CD14-positive monocyte (primary cell): ENCODE data around the gene UFSP2. TPM values are rescaled to one million over a fixed set of nuclear protein-coding genes. Genes with fewer than 3 reads are reported as not detected.

Experiments
- DNase-seq, 3 donors: peaks; one replicate each; pipeline ENCODE4 v3.0.0-alpha.2; 2011 to 2022
- H2AFZ ChIP-seq: 2 replicates; pipeline ENCODE4 v1.6.0; 2012; ENCODE audit warnings: mild to moderate bottlenecking, low read depth, low read length, inconsistent platforms; ENCODE audit not compliant: insufficient read depth, poor library complexity, severe bottlenecking
- H3K27ac ChIP-seq, 2 donors: 1 replicate in 1 of 2; 2 replicates in 1 of 2; pipeline ENCODE4 v1.5.1; 2012 to 2013; ENCODE audit warnings: low read length in 2 of 2, control low read depth in 1 of 2, inconsistent platforms in 1 of 2, low read depth in 1 of 2, mild to moderate bottlenecking in 1 of 2
- H3K27me3 ChIP-seq, 2 donors: one replicate each; pipeline versions ENCODE4 v1.6.0 to v1.6.1; 2011 to 2013; ENCODE audit warnings: low read length in 2 of 2; ENCODE audit not compliant: control insufficient read depth in 2 of 2, insufficient read depth in 2 of 2
- H3K36me3 ChIP-seq, 2 donors: replicated peaks in 1 of 2; 1 replicate in 1 of 2; 2 replicates in 1 of 2; pipeline versions ENCODE4 v1.5.1 to v1.6.1; 2012 to 2013; ENCODE audit warnings: low read length in 2 of 2, control low read depth in 1 of 2, inconsistent platforms in 1 of 2, mild to moderate bottlenecking in 1 of 2; ENCODE audit not compliant: insufficient read depth in 2 of 2, control insufficient read depth in 1 of 2
- H3K4me1 ChIP-seq, 2 donors: 1 replicate in 1 of 2; 2 replicates in 1 of 2; pipeline versions ENCODE4 v1.5.1 to v1.6.1; 2012 to 2013; ENCODE audit warnings: low read length in 2 of 2, control low read depth in 1 of 2, inconsistent platforms in 1 of 2, mild to moderate bottlenecking in 1 of 2, moderate library complexity in 1 of 2; ENCODE audit not compliant: insufficient read depth in 2 of 2, control insufficient read depth in 1 of 2
- H3K4me2 ChIP-seq: replicated peaks from 2 replicates; pipeline ENCODE3; 2012; ENCODE audit warnings: low read length, moderate library complexity, mild to moderate bottlenecking; ENCODE audit not compliant: poor library complexity, severe bottlenecking; ENCODE audit errors: extremely low read depth
- H3K4me3 ChIP-seq, 3 experiments: fragments of 200-600 bp in 1 of 3; sonication (generic) in 1 of 3; replicated peaks in 1 of 3; 1 replicate in 2 of 3; 2 replicates in 1 of 3; pipeline ENCODE4 v1.5.1; 2011 to 2013; ENCODE audit warnings: low read length in 3 of 3, mild to moderate bottlenecking in 3 of 3, control low read depth in 2 of 3, low read depth in 2 of 3, inconsistent platforms in 1 of 3, moderate library complexity in 1 of 3
- H3K79me2 ChIP-seq: 2 replicates; pipeline ENCODE4 v1.6.0; 2012; ENCODE audit warnings: mild to moderate bottlenecking, control low read depth, inconsistent platforms, low read length, moderate library complexity; ENCODE audit not compliant: insufficient read depth
- H3K9ac ChIP-seq: 2 replicates; pipeline ENCODE4 v1.6.0; 2017; ENCODE audit warnings: low read length, mild to moderate bottlenecking; ENCODE audit not compliant: insufficient read depth, poor library complexity, severe bottlenecking
- H3K9me3 ChIP-seq, 2 donors: replicated peaks in 1 of 2; 1 replicate in 1 of 2; 2 replicates in 1 of 2; pipeline versions ENCODE4 v1.5.1 to v1.6.1; 2012 to 2013; ENCODE audit warnings: low read length in 2 of 2, control low read depth in 1 of 2; ENCODE audit not compliant: control insufficient read depth in 1 of 2, insufficient read depth in 1 of 2
- H4K20me1 ChIP-seq: 2 replicates; pipeline ENCODE4 v1.6.0; 2012; ENCODE audit warnings: mild to moderate bottlenecking, low read length, control low read depth, moderate library complexity; ENCODE audit not compliant: insufficient read depth
- H3K27ac Mint-ChIP-seq, 7 donors: one replicate each; pipeline ENCODE4 v1.8.0; 2020; ENCODE audit warnings: mild to moderate bottlenecking in 7 of 7, mixed read lengths in 7 of 7, moderate library complexity in 6 of 7, inconsistent platforms in 2 of 7
- H3K27me3 Mint-ChIP-seq, 3 donors: one replicate each; pipeline ENCODE4 v1.8.0; 2021 to 2022; ENCODE audit warnings: low read depth in 3 of 3, mild to moderate bottlenecking in 3 of 3, mixed read lengths in 3 of 3, moderate library complexity in 3 of 3, inconsistent platforms in 1 of 3
- H3K36me3 Mint-ChIP-seq, 2 donors: one replicate each; pipeline ENCODE4 v1.8.0; 2020; ENCODE audit warnings: mixed read lengths in 2 of 2, inconsistent platforms in 1 of 2, mild to moderate bottlenecking in 1 of 2
- H3K4me1 Mint-ChIP-seq: one replicate; pipeline ENCODE4 v1.8.0; 2020; ENCODE audit warnings: mild to moderate bottlenecking, mixed read lengths
- H3K4me3 Mint-ChIP-seq, 2 donors: one replicate each; pipeline ENCODE4 v1.8.0; 2020; ENCODE audit warnings: mild to moderate bottlenecking in 2 of 2, mixed read lengths in 2 of 2, moderate library complexity in 1 of 2
- H3K9me3 Mint-ChIP-seq, 7 donors: one replicate each; pipeline ENCODE4 v1.8.0; 2020 to 2022; ENCODE audit warnings: mixed read lengths in 7 of 7, mild to moderate bottlenecking in 6 of 7, moderate library complexity in 6 of 7, inconsistent platforms in 2 of 7
- WGBS: methylation state at CpG from one replicate; pipeline ENCODE4 v1.1.5; 2013; ENCODE audit warnings: missing lambda C conversion rate; ENCODE audit not compliant: insufficient coverage; 5-methylcytosine and 5-hydroxymethylcytosine counted together
- intact Hi-C, 2 donors: fragments of 100-400 bp; cut with micrococcal nuclease; formaldehyde crosslinking; loops; one replicate each; pipeline versions ENCODE4 v1.15.0 to v1.15.1; 2023
- polyA plus RNA-seq, 3 donors: library from polyadenylated mRNA; depleted of rRNA in 1 of 3; unstranded in 2 of 3; stranded (reverse) in 1 of 3; fragments of 300-500 nt in 2 of 3; fragments of >200 nt in 1 of 3; fragmentation: Illumina TruSeq in 2 of 3; gene quantifications; 1 replicate in 2 of 3; 2 replicates in 1 of 3; pipeline ENCODE4 v1.2.3, GENCODE V29; 2012 to 2021
- TF ChIP-seq, protein P1 (sequence below): fragments of 200-600 bp; IDR thresholded peaks from one replicate; pipeline ENCODE4 v1.8.0; 2022; ENCODE audit warnings: antibody characterized with exemption, mild to moderate bottlenecking

Gene UFSP2
- polyA plus RNA-seq, 3 donors = 6.8 to 23.5 (median 13.8) TPM

DNA sequence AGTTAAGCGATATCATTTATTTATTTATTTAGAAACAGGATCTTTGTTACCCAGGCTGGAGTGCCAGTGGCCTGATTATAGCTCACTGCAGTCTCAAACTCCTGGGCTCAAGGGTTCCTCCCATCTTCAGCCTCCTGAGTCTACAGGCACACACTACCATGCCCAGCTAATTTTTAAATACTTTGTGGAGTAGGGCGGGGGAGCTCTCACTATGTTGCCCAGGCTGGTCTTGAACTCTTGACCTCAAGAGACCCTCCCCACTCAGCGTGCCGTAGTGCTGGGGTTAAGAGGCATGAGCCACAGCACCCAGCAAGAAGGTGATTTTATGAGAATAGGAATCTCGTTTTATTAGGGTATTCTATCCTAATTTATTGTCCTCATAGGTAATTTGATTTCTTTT lies 3.9 kb upstream of the UFSP2 start:
- no peak overlapping the region for H3K4me3 ChIP-seq
- no peak overlapping the region for H3K4me2 ChIP-seq
- peaks cover 0 to 11% of the 10 kb centered on the region in 2 donors for H3K27me3 ChIP-seq
- Mint-ChIP-seq H3K9me3 (peaks cover 0 to 11% (median 0%) of the 10 kb centered on the region in 7 donors), H3K36me3 (no peaks in the 10 kb centered on the region), H3K27ac (no peak overlapping the region), H3K27me3 (peaks cover 12 to 46% (median 43%) of the 10 kb centered on the region in 3 donors), H3K4me3 (no peak overlapping the region), H3K4me1 (peaks cover 10% of the 10 kb centered on the region)
- peaks cover 6% of the 10 kb centered on the region for H3K79me2 ChIP-seq
- no CpG with 5 or more reads among the region's 5 CpGs for WGBS
- intact Hi-C loops = no loop called here
- H3K36me3 ChIP-seq = no peaks in the 10 kb centered on the region
- H3K9me3 ChIP-seq = no peaks in the 10 kb centered on the region
- no peak overlapping the region for H3K9ac ChIP-seq
- DNase-seq = no peak
- no peaks in the 10 kb centered on the region for H4K20me1 ChIP-seq
- TF ChIP-seq, protein P1, sequence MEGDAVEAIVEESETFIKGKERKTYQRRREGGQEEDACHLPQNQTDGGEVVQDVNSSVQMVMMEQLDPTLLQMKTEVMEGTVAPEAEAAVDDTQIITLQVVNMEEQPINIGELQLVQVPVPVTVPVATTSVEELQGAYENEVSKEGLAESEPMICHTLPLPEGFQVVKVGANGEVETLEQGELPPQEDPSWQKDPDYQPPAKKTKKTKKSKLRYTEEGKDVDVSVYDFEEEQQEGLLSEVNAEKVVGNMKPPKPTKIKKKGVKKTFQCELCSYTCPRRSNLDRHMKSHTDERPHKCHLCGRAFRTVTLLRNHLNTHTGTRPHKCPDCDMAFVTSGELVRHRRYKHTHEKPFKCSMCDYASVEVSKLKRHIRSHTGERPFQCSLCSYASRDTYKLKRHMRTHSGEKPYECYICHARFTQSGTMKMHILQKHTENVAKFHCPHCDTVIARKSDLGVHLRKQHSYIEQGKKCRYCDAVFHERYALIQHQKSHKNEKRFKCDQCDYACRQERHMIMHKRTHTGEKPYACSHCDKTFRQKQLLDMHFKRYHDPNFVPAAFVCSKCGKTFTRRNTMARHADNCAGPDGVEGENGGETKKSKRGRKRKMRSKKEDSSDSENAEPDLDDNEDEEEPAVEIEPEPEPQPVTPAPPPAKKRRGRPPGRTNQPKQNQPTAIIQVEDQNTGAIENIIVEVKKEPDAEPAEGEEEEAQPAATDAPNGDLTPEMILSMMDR = no peak
- H3K27ac ChIP-seq = no peak overlapping the region
- peaks cover 10 to 13% of the 10 kb centered on the region in 2 donors for H3K4me1 ChIP-seq
- no peak overlapping the region for H2AFZ ChIP-seq

DNA sequence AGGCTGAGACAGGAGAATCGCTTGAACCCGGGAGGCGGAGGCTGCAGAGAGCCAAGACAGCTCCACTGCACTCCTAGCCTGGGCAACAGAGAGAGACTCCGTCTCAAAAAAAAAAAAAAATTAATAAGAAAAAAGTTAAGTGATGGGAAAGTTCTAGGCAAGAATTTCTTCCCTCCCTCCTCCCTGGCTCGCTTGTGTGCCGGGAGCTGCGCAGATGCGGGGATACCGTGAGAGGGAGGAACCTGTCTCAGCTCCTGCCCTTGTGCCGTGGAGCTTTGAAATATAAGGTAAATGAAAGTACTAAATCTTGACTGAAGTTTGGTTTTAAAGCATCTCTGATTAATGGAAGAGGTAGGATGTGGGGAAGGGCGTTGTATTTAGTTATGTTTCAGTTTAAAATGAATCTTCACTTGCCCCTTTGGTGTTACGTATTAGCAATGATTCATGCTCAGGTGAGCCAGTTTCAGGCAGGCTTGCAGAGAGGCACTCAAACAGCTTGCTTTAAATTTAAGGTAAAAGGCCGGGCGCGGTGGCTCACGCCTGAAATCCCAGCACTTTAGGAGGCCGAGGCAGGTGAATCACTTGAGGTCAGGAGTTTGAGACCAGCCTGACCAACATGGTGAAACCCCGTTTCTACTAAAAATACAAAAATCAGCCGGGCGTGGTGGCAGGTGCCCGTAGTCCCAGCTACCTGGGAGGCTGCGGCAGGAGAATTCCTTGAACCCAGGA lies 1.4 kb upstream of the UFSP2 start:
- Histone ChIP-seq H3K27me3 (peaks cover 0 to 8% of the 10 kb centered on the region in 2 donors), H3K79me2 (peaks cover 10% of the 10 kb centered on the region), H3K36me3 (peaks cover 0 to 2% of the 10 kb centered on the region in 2 donors), H3K4me1 (peaks cover 11 to 15% of the 10 kb centered on the region in 2 donors), H3K9me3 (no peaks in the 10 kb centered on the region), H2AFZ (no peak overlapping the region), H4K20me1 (no peaks in the 10 kb centered on the region), H3K27ac (no peak overlapping the region), H3K4me2 (no peak overlapping the region), H3K9ac (no peak overlapping the region), H3K4me3 (no peak overlapping the region)
- Mint-ChIP-seq H3K36me3 (peaks cover under 1 to 8% of the 10 kb centered on the region in 2 donors), H3K9me3 (peaks cover 0 to 7% (median 0%) of the 10 kb centered on the region in 7 donors), H3K27ac (peak overlapping the region in 3 of 7 donors; percentile 24 to 73 (median 31)), H3K4me1 (peaks cover 16% of the 10 kb centered on the region), H3K4me3 (peak overlapping the region in 1 of 2 donors; percentile 46), H3K27me3 (peaks cover 10 to 40% (median 35%) of the 10 kb centered on the region in 3 donors)
- no peak for DNase-seq
- intact Hi-C loops = no loop called here
- WGBS = 89% methylated on average over 12 of the region's 22 CpGs
- TF ChIP-seq, protein P1 = no peak
